ENCODE results near the gene ZNF57. TPM values are rescaled to one million over a fixed set of nuclear protein-coding genes. Genes with fewer than 3 reads are reported as not detected.

ZNF57 gene
- total and polyA plus RNA-seq, 2 of the 13 experiments (the other 11 are each of a cell fraction or from before 2014, with no cell fraction given), result 6.6 to 17.5 TPM

DNA sequence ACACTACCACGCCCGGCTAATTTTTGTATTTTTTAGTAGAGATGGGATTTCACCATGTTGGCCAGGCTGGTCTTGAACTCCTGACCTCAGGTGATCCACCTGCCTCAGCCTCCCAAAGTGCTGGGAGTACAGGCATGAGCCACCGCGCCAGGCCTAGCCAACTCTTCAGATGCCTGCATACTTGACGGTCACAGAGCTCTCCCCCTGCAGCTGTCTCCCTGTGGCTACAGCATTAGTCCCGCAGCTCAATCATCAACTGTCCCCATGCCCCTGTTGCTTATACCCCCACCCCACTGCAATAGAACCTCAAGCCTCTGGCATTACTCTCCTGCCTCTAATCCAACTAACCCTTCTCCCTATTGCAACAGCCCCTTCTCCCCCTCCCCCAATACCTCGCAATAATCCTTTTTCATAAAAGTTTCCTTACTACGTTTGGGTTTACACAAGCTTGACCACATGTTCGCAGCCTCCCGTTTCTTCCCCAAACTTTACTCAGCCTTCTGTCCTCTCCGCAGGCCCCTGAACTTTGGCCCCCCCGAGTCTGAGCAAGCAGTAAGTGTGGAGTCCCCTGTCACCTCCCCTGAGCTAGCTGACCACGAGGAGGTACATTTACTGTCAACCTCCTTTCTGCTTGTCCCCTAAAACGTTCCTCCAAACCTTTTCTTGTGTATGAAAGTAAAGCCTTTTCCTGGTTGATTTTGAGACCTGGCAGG, 42.4 kb downstream of the ZNF57 start (continued):
- TF ChIP-seq, protein P1, sequence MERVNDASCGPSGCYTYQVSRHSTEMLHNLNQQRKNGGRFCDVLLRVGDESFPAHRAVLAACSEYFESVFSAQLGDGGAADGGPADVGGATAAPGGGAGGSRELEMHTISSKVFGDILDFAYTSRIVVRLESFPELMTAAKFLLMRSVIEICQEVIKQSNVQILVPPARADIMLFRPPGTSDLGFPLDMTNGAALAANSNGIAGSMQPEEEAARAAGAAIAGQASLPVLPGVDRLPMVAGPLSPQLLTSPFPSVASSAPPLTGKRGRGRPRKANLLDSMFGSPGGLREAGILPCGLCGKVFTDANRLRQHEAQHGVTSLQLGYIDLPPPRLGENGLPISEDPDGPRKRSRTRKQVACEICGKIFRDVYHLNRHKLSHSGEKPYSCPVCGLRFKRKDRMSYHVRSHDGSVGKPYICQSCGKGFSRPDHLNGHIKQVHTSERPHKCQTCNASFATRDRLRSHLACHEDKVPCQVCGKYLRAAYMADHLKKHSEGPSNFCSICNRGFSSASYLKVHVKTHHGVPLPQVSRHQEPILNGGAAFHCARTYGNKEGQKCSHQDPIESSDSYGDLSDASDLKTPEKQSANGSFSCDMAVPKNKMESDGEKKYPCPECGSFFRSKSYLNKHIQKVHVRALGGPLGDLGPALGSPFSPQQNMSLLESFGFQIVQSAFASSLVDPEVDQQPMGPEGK (CRISPR knock-in tag; IDR thresholded peaks at IDR 0.05), result peak; percentile 67
- TF ChIP-seq SMAD1 (CRISPR knock-in tag; IDR thresholded peaks at IDR 0.05; ENCODE audit: borderline replicate concordance, low read depth) (no peak), PAWR (CRISPR knock-in tag; IDR thresholded peaks at IDR 0.05; ENCODE audit: borderline replicate concordance) (no peak), ZNF816 (CRISPR knock-in tag; IDR thresholded peaks at IDR 0.05; ENCODE audit: borderline replicate concordance) (no peak), ZNF564 (CRISPR knock-in tag; IDR thresholded peaks at IDR 0.05) (no peak), ZNF160 (CRISPR knock-in tag; IDR thresholded peaks at IDR 0.05) (no peak), ZNF12 (CRISPR knock-in tag; IDR thresholded peaks at IDR 0.05) (no peak), SRY (CRISPR knock-in tag; IDR thresholded peaks at IDR 0.05) (no peak), ZNF552 (CRISPR knock-in tag; IDR thresholded peaks at IDR 0.05; ENCODE audit: borderline replicate concordance) (no peak), ZNF850 (CRISPR knock-in tag; conservative IDR thresholded peaks at IDR 0.05) (no peak), SOX13 (IDR thresholded peaks at IDR 0.05) (no peak), SOX13 (CRISPR knock-in tag; conservative IDR thresholded peaks at IDR 0.05 in 1 of 2, IDR thresholded peaks at IDR 0.05 in 1 of 2) (no peak), MZF1 (CRISPR knock-in tag; IDR thresholded peaks at IDR 0.05; ENCODE audit: borderline replicate concordance) (no peak), ZNF383 (CRISPR knock-in tag; IDR thresholded peaks at IDR 0.05; ENCODE audit: borderline replicate concordance) (no peak), SMYD3 (CRISPR knock-in tag; IDR thresholded peaks at IDR 0.05) (no peak), HES4 (CRISPR knock-in tag; IDR thresholded peaks at IDR 0.05; ENCODE audit: borderline replicate concordance) (no peak)
- TF ChIP-seq, protein P2, sequence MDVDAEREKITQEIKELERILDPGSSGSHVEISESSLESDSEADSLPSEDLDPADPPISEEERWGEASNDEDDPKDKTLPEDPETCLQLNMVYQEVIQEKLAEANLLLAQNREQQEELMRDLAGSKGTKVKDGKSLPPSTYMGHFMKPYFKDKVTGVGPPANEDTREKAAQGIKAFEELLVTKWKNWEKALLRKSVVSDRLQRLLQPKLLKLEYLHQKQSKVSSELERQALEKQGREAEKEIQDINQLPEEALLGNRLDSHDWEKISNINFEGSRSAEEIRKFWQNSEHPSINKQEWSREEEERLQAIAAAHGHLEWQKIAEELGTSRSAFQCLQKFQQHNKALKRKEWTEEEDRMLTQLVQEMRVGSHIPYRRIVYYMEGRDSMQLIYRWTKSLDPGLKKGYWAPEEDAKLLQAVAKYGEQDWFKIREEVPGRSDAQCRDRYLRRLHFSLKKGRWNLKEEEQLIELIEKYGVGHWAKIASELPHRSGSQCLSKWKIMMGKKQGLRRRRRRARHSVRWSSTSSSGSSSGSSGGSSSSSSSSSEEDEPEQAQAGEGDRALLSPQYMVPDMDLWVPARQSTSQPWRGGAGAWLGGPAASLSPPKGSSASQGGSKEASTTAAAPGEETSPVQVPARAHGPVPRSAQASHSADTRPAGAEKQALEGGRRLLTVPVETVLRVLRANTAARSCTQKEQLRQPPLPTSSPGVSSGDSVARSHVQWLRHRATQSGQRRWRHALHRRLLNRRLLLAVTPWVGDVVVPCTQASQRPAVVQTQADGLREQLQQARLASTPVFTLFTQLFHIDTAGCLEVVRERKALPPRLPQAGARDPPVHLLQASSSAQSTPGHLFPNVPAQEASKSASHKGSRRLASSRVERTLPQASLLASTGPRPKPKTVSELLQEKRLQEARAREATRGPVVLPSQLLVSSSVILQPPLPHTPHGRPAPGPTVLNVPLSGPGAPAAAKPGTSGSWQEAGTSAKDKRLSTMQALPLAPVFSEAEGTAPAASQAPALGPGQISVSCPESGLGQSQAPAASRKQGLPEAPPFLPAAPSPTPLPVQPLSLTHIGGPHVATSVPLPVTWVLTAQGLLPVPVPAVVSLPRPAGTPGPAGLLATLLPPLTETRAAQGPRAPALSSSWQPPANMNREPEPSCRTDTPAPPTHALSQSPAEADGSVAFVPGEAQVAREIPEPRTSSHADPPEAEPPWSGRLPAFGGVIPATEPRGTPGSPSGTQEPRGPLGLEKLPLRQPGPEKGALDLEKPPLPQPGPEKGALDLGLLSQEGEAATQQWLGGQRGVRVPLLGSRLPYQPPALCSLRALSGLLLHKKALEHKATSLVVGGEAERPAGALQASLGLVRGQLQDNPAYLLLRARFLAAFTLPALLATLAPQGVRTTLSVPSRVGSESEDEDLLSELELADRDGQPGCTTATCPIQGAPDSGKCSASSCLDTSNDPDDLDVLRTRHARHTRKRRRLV (CRISPR knock-in tag; IDR thresholded peaks at IDR 0.05), result no peak
- TF ChIP-seq, protein P3, sequence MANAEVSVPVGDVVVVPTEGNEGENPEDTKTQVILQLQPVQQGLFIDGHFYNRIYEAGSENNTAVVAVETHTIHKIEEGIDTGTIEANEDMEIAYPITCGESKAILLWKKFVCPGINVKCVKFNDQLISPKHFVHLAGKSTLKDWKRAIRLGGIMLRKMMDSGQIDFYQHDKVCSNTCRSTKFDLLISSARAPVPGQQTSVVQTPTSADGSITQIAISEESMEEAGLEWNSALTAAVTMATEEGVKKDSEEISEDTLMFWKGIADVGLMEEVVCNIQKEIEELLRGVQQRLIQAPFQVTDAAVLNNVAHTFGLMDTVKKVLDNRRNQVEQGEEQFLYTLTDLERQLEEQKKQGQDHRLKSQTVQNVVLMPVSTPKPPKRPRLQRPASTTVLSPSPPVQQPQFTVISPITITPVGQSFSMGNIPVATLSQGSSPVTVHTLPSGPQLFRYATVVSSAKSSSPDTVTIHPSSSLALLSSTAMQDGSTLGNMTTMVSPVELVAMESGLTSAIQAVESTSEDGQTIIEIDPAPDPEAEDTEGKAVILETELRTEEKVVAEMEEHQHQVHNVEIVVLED (CRISPR knock-in tag; IDR thresholded peaks at IDR 0.05; ENCODE audit: borderline replicate concordance), result no peak
- TF ChIP-seq, protein P4, sequence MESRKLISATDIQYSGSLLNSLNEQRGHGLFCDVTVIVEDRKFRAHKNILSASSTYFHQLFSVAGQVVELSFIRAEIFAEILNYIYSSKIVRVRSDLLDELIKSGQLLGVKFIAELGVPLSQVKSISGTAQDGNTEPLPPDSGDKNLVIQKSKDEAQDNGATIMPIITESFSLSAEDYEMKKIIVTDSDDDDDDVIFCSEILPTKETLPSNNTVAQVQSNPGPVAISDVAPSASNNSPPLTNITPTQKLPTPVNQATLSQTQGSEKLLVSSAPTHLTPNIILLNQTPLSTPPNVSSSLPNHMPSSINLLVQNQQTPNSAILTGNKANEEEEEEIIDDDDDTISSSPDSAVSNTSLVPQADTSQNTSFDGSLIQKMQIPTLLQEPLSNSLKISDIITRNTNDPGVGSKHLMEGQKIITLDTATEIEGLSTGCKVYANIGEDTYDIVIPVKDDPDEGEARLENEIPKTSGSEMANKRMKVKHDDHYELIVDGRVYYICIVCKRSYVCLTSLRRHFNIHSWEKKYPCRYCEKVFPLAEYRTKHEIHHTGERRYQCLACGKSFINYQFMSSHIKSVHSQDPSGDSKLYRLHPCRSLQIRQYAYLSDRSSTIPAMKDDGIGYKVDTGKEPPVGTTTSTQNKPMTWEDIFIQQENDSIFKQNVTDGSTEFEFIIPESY (CRISPR knock-in tag; IDR thresholded peaks at IDR 0.05), result peak; percentile 40; the same call in 1 of the 2 replicates
